ACHN (cell line): ENCODE data around the gene EFCAB9.
"Not testable (repeated sequence)": the region's sequence is repeated elsewhere in the genome, so short reads cannot be mapped to it uniquely, and the experiment has no call there.

Experiments used
- DNase-seq: peaks from one replicate; pipeline ENCODE4 v3.0.0-alpha.2; 2015
- in situ Hi-C: cut with HindIII; loops from 2 replicates; pipeline ENCODE4 v1.10.0; 2017; ENCODE audit warnings: low sequenced_read_pairs, low pct_ligation_motif_present, low pct_unique_long_range_greater_than_20kb

Gene EFCAB9

GRCh38 chr5:172183881-172184280 lies 10.1 kb upstream of the EFCAB9 start:
- DNase-seq: no peak
- in situ Hi-C loops: no loop called here

- in situ Hi-C loops: no loop called here
- DNase-seq: no peak
These were observed 8.9 kb upstream of the EFCAB9 start for GRCh38 chr5:172185096-172185461.

- in situ Hi-C loops: no loop called here
These were observed 7.8 kb upstream of the EFCAB9 start for GRCh38 chr5:172186114-172186695.

GRCh38 chr5:172187118-172188032 lies 6.6 kb upstream of the EFCAB9 start:
- in situ Hi-C loops: no loop called here
- DNase-seq: peak; percentile 74

More at GRCh38 chr5:172186114-172186695, 7.8 kb upstream of the EFCAB9 start:
- DNase-seq: no peak

- peak; percentile 88 for DNase-seq
- in situ Hi-C loops: no loop called here
These were observed 5.7 kb upstream of the EFCAB9 start, which contains the start of gene STK10 for GRCh38 chr5:172188033-172188892. Gene STK10, minus strand, starts transcription at chr5:172188224. Its CDS starts 182 bp downstream, at chr5:172188042.

GRCh38 chr5:172188893-172189692 lies 4.9 kb upstream of the EFCAB9 start:
- no peak for DNase-seq
- in situ Hi-C loops: no loop called here

GRCh38 chr5:172189693-172190296 lies 4.2 kb upstream of the EFCAB9 start:
- in situ Hi-C loops: no loop called here

GRCh38 chr5:172194985-172195774 lies 1.2 kb downstream of the EFCAB9 start:
- DNase-seq: no peak
- in situ Hi-C loops: no loop called here

More at GRCh38 chr5:172189693-172190296, 4.2 kb upstream of the EFCAB9 start:
- DNase-seq: no peak

GRCh38 chr5:172197775-172198174 lies 3.8 kb downstream of the EFCAB9 start:
- in situ Hi-C loops, DNase-seq: not testable (repeated sequence)

GRCh38 chr5:172199446-172199845 lies 5.5 kb downstream of the EFCAB9 start:
- in situ Hi-C loops: no loop called here
- DNase-seq: no peak

- in situ Hi-C loops: no loop called here
- DNase-seq: no peak
These were observed 6.5 kb downstream of the EFCAB9 start for GRCh38 chr5:172200476-172200875.

GRCh38 chr5:172205984-172206383 lies 12.0 kb downstream of the EFCAB9 start:
- in situ Hi-C loops, DNase-seq: not testable (repeated sequence)

GRCh38 chr5:172207511-172207910 lies 13.5 kb downstream of the EFCAB9 start:
- DNase-seq: no peak

GRCh38 chr5:172209714-172210113 lies 15.7 kb downstream of the EFCAB9 start:
- no peak for DNase-seq
- in situ Hi-C loops: no loop called here

More at GRCh38 chr5:172207511-172207910, 13.5 kb downstream of the EFCAB9 start:
- in situ Hi-C loops: no loop called here

DNA sequence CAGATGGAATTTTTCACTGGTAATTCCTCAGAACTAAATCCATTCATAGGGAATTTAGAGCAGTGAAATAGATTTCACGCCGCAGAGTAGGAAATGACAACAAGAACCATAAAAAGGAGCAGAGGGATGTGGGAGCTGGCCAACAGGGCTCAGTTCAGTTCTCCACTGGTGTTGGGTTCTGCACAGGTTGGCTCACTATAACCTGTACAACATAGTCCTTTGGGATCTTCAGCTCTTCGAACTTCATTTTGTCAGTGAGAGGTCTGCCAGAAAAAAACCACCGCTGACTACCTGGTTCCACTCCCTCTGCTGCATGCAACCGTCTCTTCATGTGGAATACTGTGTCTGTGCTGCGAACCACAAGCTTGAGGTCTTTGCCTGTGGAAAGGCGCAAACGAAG lies 17.7 kb downstream of the EFCAB9 start:
- in situ Hi-C loops: no loop called here
- DNase-seq: no peak

- no peak for DNase-seq
These were observed 19.2 kb downstream of the EFCAB9 start for GRCh38 chr5:172213126-172213525.

GRCh38 chr5:172216345-172216744 lies 22.4 kb downstream of the EFCAB9 start:
- in situ Hi-C loops: no loop called here
- no peak for DNase-seq

More at GRCh38 chr5:172213126-172213525, 19.2 kb downstream of the EFCAB9 start:
- in situ Hi-C loops: no loop called here
